COR-L47 (cell line): ENCODE measurements around the gene RRAS.
"Not testable (repeated sequence)": the region's sequence is repeated elsewhere in the genome, so short reads cannot be mapped to it uniquely, and the experiment has no call there.

Source experiments
- DNase-seq: peaks from one replicate; lab custom pipeline; 2025; lab: John Stamatoyannopoulos, UW

RRAS gene

GRCh38 chr19:49631014-49631588 lies 8.8 kb downstream of the RRAS start:
- no peak for DNase-seq

GRCh38 chr19:49629659-49630058 lies 10.3 kb downstream of the RRAS start:
- DNase-seq = no peak

GRCh38 chr19:49626226-49626625 lies 13.7 kb downstream of the RRAS start:
- no peak for DNase-seq

GRCh38 chr19:49624967-49625910 lies 14.7 kb downstream of the RRAS start:
- no peak for DNase-seq

- DNase-seq = not testable (repeated sequence)
These were observed 22.1 kb downstream of the RRAS start for GRCh38 chr19:49617860-49618259.

GRCh38 chr19:49616945-49617344 lies 23.0 kb downstream of the RRAS start:
- no peak for DNase-seq

- no peak for DNase-seq
These were observed 23.4 kb downstream of the RRAS start for GRCh38 chr19:49616532-49616931.

- no peak for DNase-seq
These were observed 24.1 kb downstream of the RRAS start for GRCh38 chr19:49615861-49616260.

- no peak for DNase-seq
These were observed 25.7 kb downstream of the RRAS start for GRCh38 chr19:49614096-49614833.

- peak; percentile 24 for DNase-seq
These were observed 26.6 kb downstream of the RRAS start for GRCh38 chr19:49613374-49613773.

GRCh38 chr19:49609499-49610092 lies 30.3 kb downstream of the RRAS start:
- no peak for DNase-seq

GRCh38 chr19:49605605-49606004 lies 34.3 kb downstream of the RRAS start:
- no peak for DNase-seq

GRCh38 chr19:49602806-49603205 lies 37.1 kb downstream of the RRAS start:
- DNase-seq = no peak

- no peak for DNase-seq
These were observed 38.4 kb downstream of the RRAS start for GRCh38 chr19:49601482-49602038.

GRCh38 chr19:49599378-49600295 lies 40.3 kb downstream of the RRAS start:
- DNase-seq = no peak

- no peak for DNase-seq
These were observed 42.3 kb downstream of the RRAS start for GRCh38 chr19:49597703-49597974.

- DNase-seq = no peak
These were observed 42.8 kb downstream of the RRAS start for GRCh38 chr19:49596954-49597702.

- DNase-seq = no peak
These were observed 43.5 kb downstream of the RRAS start for GRCh38 chr19:49596407-49596806.

- no peak for DNase-seq
These were observed 44.0 kb downstream of the RRAS start for GRCh38 chr19:49595819-49596404.
